ENCODE results near the gene CAMTA1.

Gene CAMTA1

DNA sequence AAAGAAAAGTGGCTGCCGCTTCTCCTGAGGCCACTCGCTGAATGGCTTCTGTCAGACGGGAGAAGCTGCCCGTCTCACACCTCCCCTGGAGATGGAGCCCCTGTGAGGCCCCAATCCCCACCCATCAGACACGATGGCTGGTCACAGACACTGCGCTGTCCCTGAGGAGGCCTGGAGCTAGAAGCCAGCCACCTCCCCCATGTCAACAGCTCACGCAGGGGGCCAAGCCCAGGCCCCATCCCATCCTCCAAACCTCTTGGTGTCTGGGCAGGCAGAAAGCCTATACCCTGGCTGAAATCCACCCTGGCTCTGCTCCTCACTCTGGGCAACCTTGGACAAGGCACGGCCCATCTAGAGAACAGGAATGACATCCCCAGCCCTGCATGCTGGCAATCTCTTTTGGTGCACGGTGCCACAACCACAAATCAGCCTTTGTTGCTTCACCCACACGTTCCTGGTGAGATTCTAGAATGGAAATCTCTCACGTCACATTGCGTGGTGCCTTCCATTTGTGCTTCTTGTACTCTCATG is 711.9 kb downstream of the CAMTA1 start:
- no peak for DNase-seq

DNA sequence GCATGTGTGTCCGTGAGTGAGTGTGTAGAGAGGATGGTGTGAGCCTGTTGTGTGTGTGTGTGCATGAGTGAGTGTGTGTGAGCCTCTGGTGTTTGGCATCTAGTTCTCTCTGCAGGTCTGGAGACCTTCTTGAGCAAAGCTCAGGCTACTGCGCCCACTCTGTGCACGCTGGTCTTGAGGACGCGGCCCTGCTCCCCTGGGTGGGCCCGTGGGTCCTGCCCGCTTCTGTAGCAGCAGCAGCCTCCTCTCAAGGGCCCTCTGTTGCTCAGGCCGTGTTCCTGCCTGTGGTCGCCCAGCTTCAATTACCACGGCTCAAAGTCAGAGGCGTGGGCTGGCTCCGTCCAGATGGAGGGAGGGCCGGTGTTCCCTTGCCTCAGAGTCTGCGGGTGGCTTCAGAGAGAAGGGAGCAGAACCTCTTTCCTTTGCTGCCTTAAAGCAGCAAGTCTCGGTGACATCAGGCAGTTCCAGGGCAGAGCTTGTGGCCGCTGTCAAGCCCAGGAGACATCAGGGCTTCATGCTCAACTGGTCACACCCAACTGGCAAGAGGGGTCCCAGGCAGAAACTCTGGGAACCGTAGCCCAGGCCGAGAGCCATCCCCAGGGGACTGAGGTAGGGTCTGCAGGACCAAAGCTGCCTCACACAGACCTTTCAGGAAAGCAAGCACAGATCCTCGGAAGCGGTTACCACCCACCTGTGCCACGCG is 715.3 kb downstream of the CAMTA1 start:
- no peak for DNase-seq

DNA sequence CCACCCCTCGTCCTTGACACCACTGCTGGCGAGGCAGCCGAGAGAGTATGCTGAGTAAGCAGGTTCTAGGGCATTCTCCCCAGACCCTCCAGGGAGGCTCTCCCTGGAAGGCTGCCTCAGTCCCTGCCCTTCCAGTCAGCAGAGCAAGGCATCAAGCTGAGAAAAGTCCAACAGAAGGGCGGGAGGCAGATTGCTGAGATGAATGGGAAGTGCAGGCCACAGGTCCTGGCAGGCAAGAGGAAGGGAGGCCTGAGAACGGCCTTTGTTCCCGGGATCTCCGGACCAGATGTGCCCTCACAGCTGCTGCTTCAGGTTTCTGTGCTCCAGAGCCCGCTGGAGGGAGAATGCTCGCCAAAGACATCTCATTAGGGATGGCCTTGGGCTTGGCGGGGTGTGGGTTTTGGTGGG is 715.8 kb downstream of the CAMTA1 start:
- DNase-seq: no peak

DNA sequence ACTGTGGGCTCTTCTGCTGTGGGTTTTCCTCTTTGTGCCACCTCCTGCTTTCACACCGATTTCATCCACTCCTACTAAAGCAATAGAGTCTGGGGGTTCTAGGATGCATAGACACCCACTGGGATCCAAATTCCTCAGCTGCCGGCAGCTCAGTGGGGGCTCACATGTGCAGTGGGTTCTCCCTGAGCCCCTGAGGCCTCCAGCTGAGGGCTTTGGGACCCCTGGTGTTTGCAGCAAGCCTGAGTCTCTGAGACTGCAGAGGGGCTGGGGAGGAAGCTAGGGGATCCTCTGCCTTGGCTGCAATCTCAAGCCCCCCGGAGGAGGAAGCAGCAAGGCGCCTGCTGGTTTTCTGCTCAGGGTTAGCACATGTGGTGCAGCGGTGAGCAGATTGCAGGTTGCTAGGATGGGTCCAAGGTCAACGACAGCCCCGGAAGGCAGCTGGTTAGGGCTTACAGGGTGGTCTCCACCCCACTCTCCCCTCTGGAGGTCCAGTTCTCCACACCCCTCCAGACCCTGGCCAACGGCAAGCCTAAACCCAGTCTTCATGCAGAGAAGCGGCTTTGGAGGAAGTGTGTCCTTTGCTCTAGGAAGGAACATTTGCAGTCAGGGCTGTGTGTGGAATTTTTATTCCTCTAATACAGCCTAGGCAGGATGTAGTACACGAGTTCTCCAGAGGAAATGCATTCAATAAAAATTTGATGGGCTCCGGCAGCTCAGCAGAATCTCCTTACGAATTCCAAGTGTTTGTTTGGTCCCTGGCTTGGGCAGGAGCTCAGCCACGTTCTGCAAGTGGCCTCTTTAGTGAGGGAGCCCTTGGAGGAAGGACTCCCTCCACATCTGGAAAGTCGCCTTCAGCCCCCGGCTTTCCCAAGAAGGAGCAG is 716.7 kb downstream of the CAMTA1 start:
- DNase-seq: no peak

DNA sequence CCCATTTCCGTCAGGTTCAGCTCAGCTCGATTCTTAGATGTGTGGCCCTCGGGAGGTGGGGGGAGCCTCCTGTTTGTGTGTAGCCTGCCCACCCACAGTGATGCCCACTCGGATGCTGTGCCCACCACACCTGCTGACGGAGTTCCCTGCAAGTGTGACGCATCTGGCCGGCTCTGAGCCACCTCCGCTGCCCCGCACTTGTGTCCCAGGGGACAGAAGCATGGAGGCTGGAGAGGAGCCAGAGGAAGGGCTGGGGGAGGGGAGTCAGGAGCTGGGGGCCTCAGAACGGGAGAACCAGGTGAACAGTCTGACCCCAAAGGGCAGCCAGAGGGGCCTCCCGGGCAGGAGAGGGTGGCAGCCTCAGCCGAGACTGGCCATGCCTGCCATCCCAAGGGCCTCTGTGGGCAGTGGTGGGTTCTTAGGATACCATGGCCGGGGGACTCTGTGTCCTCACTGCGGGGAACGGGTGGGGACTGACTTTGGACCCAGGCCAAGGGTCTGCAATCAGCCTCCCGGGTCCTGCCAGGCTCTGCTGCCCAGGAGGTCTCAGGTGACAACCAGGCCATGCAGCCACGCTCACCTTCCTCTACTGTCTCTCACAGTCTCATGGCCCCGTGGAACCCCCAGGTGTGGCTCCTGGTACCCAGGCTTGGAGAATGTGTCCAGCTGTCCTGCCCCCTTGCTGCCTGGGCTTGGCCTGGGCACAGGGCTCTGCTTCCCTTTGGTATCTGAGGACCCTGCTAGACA is 718.6 kb downstream of the CAMTA1 start:
- DNase-seq: no peak

DNA sequence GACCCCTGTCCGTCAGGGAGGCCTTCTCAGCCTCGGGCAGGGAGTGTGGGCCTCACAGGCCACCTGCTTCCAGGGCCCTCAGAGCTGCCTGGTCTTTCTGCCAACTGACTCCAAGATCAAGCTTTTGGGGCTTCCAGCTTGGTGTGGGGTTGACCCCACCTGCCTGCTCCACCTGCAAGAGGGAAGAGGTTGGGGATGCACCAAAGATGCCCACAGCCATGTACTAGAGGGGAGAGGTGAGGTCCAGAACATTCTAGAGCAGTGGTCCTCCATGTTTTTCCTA is 719.1 kb downstream of the CAMTA1 start:
- DNase-seq: no peak

DNA sequence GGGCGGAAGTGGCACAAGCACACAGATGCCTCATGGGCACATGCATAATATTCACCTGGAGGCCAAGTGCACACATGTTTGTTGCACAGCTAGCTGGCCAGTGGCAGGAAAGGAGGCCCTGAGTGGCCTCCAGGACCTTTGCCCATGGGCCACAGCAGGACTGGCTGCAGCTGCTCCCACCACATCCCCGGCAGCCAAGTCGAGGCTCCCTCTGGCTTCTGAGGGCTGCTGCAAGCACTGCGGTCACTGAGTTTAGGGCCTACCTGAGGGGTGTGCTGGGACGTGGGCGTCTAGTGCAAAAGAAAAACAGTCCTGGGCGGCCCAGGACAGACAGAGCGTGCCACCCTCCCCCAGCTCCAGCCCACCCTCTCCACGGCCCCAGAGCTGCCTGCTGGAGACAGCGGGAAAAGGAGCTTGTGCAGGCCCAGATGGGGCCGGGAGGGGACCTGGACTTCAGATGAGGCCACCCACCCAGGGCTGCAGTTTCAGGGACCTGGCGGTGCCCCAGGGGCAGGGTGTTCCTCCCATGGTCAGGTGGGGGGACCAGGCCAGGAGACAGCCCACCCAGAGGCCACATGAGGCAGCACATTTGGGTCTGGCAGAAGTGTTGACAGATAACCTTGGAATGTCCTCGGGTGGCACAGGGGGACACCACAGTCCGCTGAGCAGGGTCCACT is 720.0 kb downstream of the CAMTA1 start:
- DNase-seq: no peak

DNA sequence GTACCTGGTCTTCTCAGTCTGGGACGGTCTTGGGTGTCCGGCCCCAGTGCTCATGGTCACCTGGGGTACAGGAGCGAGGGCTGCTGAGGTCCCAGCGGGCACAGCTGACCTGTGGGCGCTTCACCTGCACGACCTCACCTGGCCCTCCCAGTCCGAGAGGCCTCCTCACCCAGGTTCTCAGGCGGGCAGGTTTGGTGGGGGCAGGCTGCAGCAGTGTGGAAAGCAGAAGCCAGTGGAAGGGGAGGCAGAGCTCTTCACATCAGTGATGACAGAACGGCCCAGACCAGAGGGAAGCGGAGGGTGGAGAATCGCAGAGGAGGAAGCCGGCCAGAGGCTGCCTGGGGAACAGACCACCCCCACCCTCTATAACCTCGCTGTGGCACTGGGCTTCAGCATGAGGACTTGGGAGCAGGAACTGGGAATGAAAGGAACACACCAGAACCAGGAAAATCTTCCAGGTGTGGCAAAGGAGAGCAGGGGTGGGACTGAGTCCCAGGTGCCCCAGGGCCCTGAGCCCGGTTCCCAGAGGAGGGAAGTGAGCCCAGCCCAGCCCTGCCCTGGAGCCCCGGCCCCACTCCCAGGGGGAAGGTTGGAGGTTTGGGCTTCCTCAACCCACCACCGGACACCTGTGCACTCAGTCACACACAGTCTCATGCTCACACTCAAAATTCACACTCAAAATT is 720.7 kb downstream of the CAMTA1 start:
- no peak for DNase-seq

DNA sequence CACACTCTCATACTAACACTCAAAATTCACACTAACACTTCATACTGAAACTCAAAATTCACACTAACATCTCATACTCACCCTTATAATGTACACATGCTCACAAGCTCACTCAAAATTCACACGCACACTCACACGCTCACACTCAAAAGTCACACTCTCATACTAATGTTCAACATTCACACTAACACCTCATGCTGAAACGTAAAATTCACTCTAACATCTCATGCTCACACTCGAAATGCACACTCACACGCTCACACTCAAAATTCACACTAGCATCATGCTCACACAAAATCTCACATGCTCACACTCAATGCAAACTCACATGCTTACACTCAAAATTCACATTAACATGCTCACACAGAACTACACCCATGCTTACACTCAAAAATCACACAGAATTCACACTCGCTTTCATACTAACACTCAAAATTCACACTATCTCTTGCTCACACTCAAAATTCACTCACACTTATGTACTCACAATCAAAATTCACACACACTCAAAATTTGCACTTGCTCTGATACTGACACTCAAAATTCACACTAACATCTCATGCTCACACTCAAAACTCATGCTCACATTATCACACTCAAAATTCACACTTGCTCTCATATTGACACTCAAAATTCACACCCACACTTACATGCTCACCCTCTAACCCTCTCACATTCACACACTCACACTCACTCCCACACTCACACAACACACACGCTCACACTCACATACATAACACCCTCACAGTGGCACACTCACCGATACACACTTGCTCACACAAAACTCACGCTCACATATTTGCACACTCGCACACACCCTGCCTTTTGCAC is 721.4 kb downstream of the CAMTA1 start:
- DNase-seq: no peak

DNA sequence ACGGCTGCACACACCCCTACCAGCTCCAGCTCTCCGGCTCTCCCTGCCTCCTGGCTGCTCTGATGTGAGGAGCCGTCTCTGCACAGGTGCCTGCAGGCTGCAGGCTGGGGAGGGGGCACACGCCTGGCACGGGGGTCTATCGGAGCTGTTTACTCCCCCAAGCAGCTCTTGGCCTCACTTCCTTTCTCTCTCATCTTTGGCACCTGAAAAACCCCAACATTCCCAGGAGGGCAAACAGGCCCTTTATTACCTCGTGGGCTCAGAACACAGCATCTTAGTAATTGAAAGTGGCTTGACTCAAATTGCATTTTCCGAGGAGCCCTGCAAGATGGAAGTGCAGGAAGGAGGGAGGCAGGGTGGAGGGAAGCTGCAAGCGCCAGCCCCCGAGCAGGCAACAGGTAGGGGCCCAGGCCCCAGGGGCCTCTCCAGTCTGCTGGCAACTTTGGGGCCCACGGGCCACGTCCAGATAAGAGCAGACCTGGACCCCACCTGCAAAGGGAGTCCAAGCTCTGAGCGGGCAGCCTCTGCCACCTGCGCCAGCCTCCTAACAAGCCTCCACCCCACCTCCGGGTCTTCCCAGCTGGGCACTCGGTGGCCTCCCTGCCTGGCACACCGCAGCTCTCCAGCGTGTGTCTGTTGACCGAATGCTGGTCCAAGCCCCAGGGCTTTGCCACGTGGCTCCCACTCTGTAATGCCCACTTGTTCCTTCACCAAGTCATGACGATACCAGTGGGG is 722.2 kb downstream of the CAMTA1 start:
- no peak for DNase-seq

DNA sequence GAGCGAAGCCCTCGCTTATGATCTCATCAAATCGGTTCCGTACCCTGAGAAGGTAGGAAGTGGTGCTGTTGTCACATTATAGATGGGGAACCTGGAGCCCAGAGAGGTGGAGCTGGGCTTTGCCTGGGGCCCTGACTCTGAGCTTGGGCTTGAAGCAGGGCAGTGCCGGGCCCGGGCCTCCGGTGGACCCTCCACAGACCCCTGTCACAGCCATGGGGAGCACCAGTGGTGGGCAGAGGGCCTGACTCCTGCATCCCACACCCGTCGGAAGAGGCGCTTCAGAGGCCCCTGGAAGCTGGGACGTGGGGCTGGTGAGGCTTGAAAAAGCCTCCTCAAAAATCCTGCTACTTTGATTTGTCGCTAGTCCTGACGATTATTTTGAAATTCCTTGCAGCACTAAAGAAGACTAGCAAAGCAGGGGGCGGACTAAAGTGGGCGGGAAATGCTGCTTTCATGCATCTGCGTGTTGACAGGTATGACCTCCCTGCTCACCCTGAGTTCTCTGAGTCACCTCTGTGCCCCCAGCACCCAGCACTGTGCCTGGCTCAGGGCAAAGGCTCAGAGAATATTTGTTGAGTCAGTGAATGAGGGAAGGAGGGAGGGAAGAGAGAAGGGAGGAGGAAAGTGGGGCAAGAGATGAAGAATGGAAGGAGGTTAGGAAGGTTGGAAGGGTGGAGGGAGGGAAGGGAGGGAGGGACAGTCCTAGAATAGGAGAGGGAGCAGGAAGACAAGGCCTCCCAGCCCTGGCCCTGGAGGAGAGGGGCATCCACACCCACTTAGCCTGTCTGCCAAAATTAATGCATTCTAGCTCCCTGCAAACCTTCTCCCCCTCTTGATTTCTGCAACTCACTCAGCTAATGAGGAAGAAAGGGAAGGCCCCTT is 723.0 kb downstream of the CAMTA1 start:
- no peak for DNase-seq

DNA sequence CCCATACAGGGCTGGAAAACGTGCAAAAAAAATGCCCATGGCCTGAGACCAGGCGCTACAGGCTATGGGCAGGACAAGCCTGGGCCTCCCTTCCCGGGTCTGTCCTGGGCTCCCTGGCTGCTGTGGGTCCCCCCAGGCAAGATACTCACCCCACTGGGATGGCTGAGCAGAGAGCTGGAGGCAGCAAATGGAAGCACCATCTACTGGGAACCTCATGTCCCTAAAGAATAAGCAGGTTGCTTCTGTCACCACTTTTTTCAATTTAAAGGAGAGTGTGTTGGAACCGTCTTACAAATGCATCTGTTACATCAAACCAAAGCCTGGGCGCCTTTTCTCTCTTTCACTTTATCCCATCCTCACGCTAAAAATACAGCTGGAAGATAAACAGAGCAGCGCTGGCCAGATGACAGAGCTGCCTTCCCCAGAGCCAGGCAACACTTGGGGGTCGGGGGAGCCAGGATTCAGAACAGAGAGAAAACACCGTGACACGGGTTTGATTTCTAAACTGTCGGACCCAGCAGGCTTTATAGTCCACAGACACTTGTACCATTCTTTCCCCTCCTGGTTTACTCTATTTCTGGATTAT is 723.8 kb downstream of the CAMTA1 start:
- DNase-seq: no peak

DNA sequence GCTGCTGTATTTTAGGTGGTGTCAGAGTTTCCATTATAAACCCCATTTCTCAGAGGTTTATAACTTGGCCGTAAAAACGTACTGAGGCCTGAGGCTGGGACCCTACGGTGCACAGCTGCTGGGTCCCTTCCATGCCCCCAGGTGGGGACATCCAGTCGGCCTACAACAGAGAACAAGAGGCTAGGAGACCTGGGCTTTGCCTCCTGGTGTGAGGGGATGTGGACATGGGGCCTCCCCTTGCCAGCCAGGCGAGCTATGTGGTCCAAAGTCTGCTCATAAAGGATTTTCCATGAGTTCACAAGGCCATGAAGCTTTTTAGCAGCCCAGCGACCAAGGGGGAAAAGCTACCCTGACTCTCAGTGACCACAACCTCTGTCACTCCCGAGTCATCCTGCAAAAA is 724.3 kb downstream of the CAMTA1 start:
- DNase-seq: no peak

DNA sequence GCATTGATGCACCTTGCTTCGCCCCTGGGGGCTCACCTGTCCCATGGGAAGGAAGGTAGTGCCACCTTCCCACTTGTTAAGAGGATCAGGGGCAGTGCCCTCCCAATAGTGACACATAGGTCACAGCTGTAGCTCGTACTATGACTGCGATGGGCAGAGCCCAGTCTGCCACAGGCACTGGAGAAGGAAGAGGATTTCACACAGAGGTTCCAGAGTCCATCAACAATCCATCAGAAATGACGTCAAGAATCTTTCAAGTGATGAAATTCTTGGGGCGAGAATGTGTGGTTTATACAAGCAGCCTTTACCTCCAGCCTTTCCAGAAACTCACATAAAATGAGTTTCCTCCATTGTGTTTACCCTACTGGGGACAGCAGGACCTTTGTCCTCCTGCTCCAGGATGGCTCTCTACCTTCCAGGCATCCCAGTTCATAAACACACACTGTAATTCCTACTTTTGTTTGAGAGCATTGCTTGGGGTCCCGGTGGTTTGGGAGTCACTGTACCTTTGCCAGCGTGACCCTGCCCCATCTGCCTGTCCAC is 725.2 kb downstream of the CAMTA1 start:
- no peak for DNase-seq

DNA sequence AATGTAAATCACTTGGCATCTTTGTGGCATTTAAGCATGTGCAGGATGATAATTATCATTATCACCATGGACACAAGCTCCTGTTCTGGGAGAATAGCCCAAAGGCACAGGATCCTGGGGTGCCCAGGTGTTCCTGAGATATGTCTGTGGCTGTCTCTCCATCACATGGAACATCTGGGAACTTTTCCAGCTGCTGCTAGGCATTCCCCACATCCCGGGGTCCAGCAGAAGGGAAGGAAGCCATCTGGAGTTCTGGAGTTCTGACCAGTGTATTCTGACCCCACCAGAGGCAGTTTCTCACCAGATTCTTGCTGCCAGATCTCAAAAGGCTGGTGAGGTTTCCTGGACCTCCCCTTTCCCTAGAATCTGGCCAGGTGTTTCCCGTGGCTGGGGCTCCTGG is 726.1 kb downstream of the CAMTA1 start:
- DNase-seq: no peak

DNA sequence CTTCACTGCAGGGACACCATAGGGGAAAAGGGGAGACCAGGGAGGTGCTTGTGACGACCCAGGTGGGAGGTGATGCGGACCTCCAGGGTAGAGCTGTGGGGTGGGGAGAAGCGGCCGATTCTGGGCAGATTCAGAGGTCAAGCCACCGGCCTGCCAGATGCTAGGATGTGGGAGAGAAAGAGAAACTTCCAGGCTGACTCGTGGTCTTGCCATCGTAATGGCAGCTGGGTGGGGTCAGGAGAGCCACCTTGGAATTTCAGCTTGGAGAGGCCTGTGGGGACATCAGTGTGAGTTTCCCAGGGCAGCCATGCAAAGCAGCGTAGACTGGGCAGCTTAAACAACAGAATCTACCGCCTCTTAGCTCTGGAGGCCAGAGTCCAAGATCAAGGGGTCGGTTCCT is 727.8 kb downstream of the CAMTA1 start:
- no peak for DNase-seq

DNA sequence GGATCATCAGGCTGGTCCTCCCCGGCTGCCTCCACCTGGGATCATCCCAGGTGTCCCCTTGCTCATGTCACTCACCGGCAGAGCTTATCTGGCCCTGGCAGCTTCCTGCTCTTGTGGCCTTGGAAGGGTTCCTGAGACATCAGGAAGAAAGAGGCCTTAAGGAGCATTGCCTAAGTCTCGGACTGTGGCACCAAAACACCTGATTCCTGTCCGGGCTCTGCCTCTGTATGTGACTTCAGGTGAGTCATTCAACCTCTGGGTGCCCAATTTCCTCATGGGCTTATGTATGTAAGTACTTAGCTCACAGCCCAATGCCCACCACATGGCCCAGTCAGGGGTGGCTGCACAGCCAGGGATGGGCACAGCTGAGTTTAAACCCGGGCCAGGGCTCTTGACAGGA is 729.9 kb downstream of the CAMTA1 start:
- no peak for DNase-seq

DNA sequence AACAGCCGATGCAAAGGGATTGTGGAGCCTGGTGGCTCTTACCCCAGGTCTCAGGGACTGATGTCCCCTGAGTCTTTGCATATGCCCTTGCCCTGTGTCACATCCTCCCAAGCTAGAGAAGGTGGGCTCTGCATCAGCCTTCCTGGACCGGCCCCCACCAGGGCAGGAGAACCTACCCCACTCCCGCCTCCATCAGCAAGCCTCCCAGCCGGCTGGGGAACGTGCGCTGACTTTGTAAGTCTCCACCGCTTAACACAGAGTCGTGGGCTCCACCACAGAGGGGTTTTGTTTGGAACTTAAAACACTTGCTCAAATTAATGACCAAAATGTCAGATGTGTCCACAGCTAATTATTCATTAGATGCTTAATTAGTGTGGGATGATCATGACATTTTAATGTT is 730.6 kb downstream of the CAMTA1 start:
- DNase-seq: no peak

DNA sequence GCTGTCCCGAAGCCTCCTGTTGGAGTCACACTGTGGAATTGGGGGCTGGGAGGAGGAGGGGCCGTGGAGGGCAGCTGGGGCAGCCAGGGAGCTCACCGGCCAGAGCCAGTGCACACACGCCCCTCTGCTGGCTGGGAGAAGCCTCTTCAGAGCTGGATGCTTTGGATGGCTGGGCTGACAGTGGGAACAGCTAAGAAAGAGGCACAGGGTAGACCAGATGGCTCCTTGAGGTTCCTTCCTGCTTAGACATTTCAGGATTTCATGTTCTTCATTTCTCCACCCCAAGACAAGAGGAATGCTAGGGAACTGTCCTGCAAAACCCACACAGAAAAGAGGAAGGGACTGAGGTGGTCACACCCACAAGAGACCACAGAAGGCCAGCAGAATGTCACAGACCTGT is 731.1 kb downstream of the CAMTA1 start:
- DNase-seq: no peak

All from NCI-H1048 (cell line).